Endothelial cell of umbilical vein (primary cell): ENCODE results near the gene PDLIM5.

Experiments
- CTCF ChIP-seq, 2 donors: IDR thresholded peaks; 1 replicate in 1 of 2; 2 replicates in 1 of 2; pipeline ENCODE4 v1.5.1; 2011; ENCODE audit warnings: low read length in 2 of 2, mild to moderate bottlenecking in 2 of 2, moderate library complexity in 2 of 2, control low read depth in 1 of 2, inconsistent platforms in 1 of 2, low read depth in 1 of 2; ENCODE audit not compliant: insufficient read depth in 1 of 2; ENCODE audit errors: extremely low read depth in 1 of 2
- EZH2 ChIP-seq: IDR thresholded peaks from 2 replicates; pipeline ENCODE4 v1.6.1; 2012; ENCODE audit warnings: borderline replicate concordance, low read depth, mild to moderate bottlenecking, moderate library complexity, low read length, inconsistent platforms; ENCODE audit not compliant: severe bottlenecking
- POLR2A ChIP-seq: IDR thresholded peaks from 2 replicates; pipeline ENCODE4 v1.6.1; 2012; ENCODE audit warnings: low read depth, mild to moderate bottlenecking, control low read depth, low read length
- POLR2AphosphoS5 ChIP-seq: IDR thresholded peaks from 2 replicates; pipeline ENCODE4 v1.6.1; 2012; ENCODE audit warnings: low read depth, mild to moderate bottlenecking, control low read depth, low read length, moderate library complexity; ENCODE audit not compliant: insufficient read depth

- TF ChIP-seq EZH2 = no peak
- no peak for TF ChIP-seq CTCF (IDR thresholded peaks at IDR 0.05; ENCODE audit: extremely low read depth in 1 of 2, insufficient read depth in 1 of 2, low read depth in 1 of 2, low read length in 2 of 2)
- TF ChIP-seq POLR2AphosphoS5 = no peak
- no peak for TF ChIP-seq POLR2A
Observed at GRCh38 chr4:94412019-94412657, 39.6 kb upstream of the PDLIM5 start.
